Muscle layer of colon (tissue), 2 donors: ENCODE results near the gene TOM1L1.
"Not testable (repeated sequence)": the region's sequence is repeated elsewhere in the genome, so short reads cannot be mapped to it uniquely, and the experiment has no call there.

ENCODE experiments used
- H3K27ac ChIP-seq: one replicate; pipeline ENCODE4 v1.7.0; 2013; ENCODE audit warnings: low read depth, mild to moderate bottlenecking, low read length, moderate library complexity
- H3K27me3 ChIP-seq, 2 donors: one replicate each; pipeline ENCODE4 v1.7.0; 2013; ENCODE audit warnings: low read length in 2 of 2, mild to moderate bottlenecking in 2 of 2; ENCODE audit not compliant: insufficient read depth in 2 of 2, control insufficient read depth in 1 of 2
- H3K36me3 ChIP-seq: one replicate; pipeline ENCODE4 v1.7.0; 2013; ENCODE audit warnings: mild to moderate bottlenecking, low read length; ENCODE audit not compliant: insufficient read depth
- H3K4me1 ChIP-seq: one replicate; pipeline ENCODE4 v1.7.0; 2013; ENCODE audit warnings: mild to moderate bottlenecking, low read length; ENCODE audit not compliant: insufficient read depth
- H3K4me3 ChIP-seq, 2 donors: one replicate each; pipeline ENCODE4 v1.7.0; 2013; ENCODE audit warnings: low read length in 2 of 2, low read depth in 1 of 2, mild to moderate bottlenecking in 1 of 2, moderate library complexity in 1 of 2
- H3K9ac ChIP-seq: one replicate; pipeline ENCODE4 v1.7.0; 2013; ENCODE audit warnings: low read length
- H3K9me3 ChIP-seq: one replicate; pipeline ENCODE4 v1.7.0; 2013; ENCODE audit warnings: mild to moderate bottlenecking, low read length
- donor health status: abdominal sarcoma.
- donor health status: Adenocarcinoma of cecum.

TOM1L1 gene

GRCh38 chr17:54900457-54901229 is at the start of gene TOM1L1:
Gene TOM1L1 (plus strand): TSS chr17:54900852. CDS start chr17:54900866, 14 bp downstream.
- Histone ChIP-seq H3K27me3 (no peaks in the 10 kb centered on the region), H3K9ac (peak within 1 kb of the TSS; percentile 25), H3K36me3 (no peaks in the 10 kb centered on the region), H3K27ac (no peak within 1 kb of the TSS), H3K9me3 (no peaks in the 10 kb centered on the region), H3K4me3 (peak within 1 kb of the TSS; percentile 73 to 83), H3K4me1 (peaks cover 13% of the 10 kb centered on the region)

- Histone ChIP-seq H3K9me3 (no peaks in the 10 kb centered on the region), H3K9ac (no peak overlapping the region)
Measured at GRCh38 chr17:54859187-54859586, 41.5 kb upstream of the TOM1L1 start.

GRCh38 chr17:54860617-54861470 is 39.8 kb upstream of the TOM1L1 start:
- no peak overlapping the region for H3K4me3 ChIP-seq
- H3K9ac ChIP-seq, result no peak overlapping the region
- H3K9me3 ChIP-seq, result no peaks in the 10 kb centered on the region
- H3K4me1 ChIP-seq, result no peaks in the 10 kb centered on the region
- no peaks in the 10 kb centered on the region for H3K36me3 ChIP-seq
- no peak overlapping the region for H3K27ac ChIP-seq
- no peaks in the 10 kb centered on the region for H3K27me3 ChIP-seq

More at GRCh38 chr17:54859187-54859586, 41.5 kb upstream of the TOM1L1 start:
- Histone ChIP-seq H3K4me3 (no peak overlapping the region), H3K27ac (no peak overlapping the region), H3K4me1 (no peaks in the 10 kb centered on the region), H3K27me3 (no peaks in the 10 kb centered on the region), H3K36me3 (no peaks in the 10 kb centered on the region)

GRCh38 chr17:54861471-54861983 is 39.1 kb upstream of the TOM1L1 start:
- Histone ChIP-seq H3K36me3 (no peaks in the 10 kb centered on the region), H3K27me3 (no peaks in the 10 kb centered on the region), H3K9ac (no peak overlapping the region), H3K9me3 (no peaks in the 10 kb centered on the region), H3K4me3 (no peak overlapping the region), H3K27ac (no peak overlapping the region), H3K4me1 (no peaks in the 10 kb centered on the region)

GRCh38 chr17:54863176-54863575 is 37.5 kb upstream of the TOM1L1 start:
- H3K9me3 ChIP-seq, result no peaks in the 10 kb centered on the region
- H3K27me3 ChIP-seq, result no peaks in the 10 kb centered on the region
- no peaks in the 10 kb centered on the region for H3K4me1 ChIP-seq
- H3K36me3 ChIP-seq, result no peaks in the 10 kb centered on the region
- H3K27ac ChIP-seq, result no peak overlapping the region
- H3K9ac ChIP-seq, result no peak overlapping the region
- H3K4me3 ChIP-seq, result no peak overlapping the region

GRCh38 chr17:54864070-54864469 is 36.6 kb upstream of the TOM1L1 start:
- no peaks in the 10 kb centered on the region for H3K4me1 ChIP-seq
- no peaks in the 10 kb centered on the region for H3K36me3 ChIP-seq
- no peak overlapping the region for H3K4me3 ChIP-seq
- H3K27ac ChIP-seq, result no peak overlapping the region
- no peak overlapping the region for H3K9ac ChIP-seq
- H3K27me3 ChIP-seq, result no peaks in the 10 kb centered on the region
- H3K9me3 ChIP-seq, result no peaks in the 10 kb centered on the region

GRCh38 chr17:54864636-54865356 is 35.9 kb upstream of the TOM1L1 start:
- Histone ChIP-seq H3K27me3 (no peaks in the 10 kb centered on the region), H3K27ac (no peak overlapping the region), H3K36me3 (no peaks in the 10 kb centered on the region), H3K9ac (no peak overlapping the region), H3K4me3 (no peak overlapping the region), H3K9me3 (no peaks in the 10 kb centered on the region), H3K4me1 (no peaks in the 10 kb centered on the region)

- no peaks in the 10 kb centered on the region for H3K4me1 ChIP-seq
- no peaks in the 10 kb centered on the region for H3K27me3 ChIP-seq
- no peak overlapping the region for H3K9ac ChIP-seq
- no peak overlapping the region for H3K27ac ChIP-seq
- H3K9me3 ChIP-seq, result no peaks in the 10 kb centered on the region
- H3K36me3 ChIP-seq, result no peaks in the 10 kb centered on the region
- H3K4me3 ChIP-seq, result no peak overlapping the region
Measured at GRCh38 chr17:54867634-54868033, 33.0 kb upstream of the TOM1L1 start.

GRCh38 chr17:54870671-54871175 is 29.9 kb upstream of the TOM1L1 start:
- Histone ChIP-seq H3K36me3 (no peaks in the 10 kb centered on the region), H3K9ac (no peak overlapping the region), H3K4me3 (no peak overlapping the region), H3K9me3 (no peaks in the 10 kb centered on the region), H3K27me3 (no peaks in the 10 kb centered on the region), H3K4me1 (no peaks in the 10 kb centered on the region), H3K27ac (no peak overlapping the region)

- not testable (repeated sequence) for H3K4me1 ChIP-seq, H3K27ac ChIP-seq, H3K27me3 ChIP-seq, H3K36me3 ChIP-seq, H3K9ac ChIP-seq, H3K9me3 ChIP-seq, H3K4me3 ChIP-seq
Measured at GRCh38 chr17:54875906-54876305, 24.7 kb upstream of the TOM1L1 start.

GRCh38 chr17:54876656-54877195 is 23.9 kb upstream of the TOM1L1 start:
- Histone ChIP-seq H3K4me3 (no peak overlapping the region), H3K4me1 (no peaks in the 10 kb centered on the region), H3K9me3 (no peaks in the 10 kb centered on the region), H3K27me3 (no peaks in the 10 kb centered on the region), H3K27ac (no peak overlapping the region), H3K36me3 (no peaks in the 10 kb centered on the region), H3K9ac (no peak overlapping the region)
